H1 (cell line): ENCODE measurements around the gene SCN8A. TPM values are rescaled to one million over a fixed set of nuclear protein-coding genes. Genes with fewer than 3 reads are reported as not detected.

Source experiments
- BCL11A ChIP-seq, 2 experiments: IDR thresholded peaks; one replicate each; pipeline ENCODE4 v1.6.1; 2011; ENCODE audit warnings: low read depth in 2 of 2, low read length in 2 of 2, mild to moderate bottlenecking in 2 of 2
- GABPA ChIP-seq: IDR thresholded peaks from 2 replicates; pipeline ENCODE4 v1.6.1; 2011; ENCODE audit warnings: mild to moderate bottlenecking, low read length, moderate library complexity, borderline replicate concordance; ENCODE audit not compliant: insufficient read depth
- JUND ChIP-seq: IDR thresholded peaks from 2 replicates; pipeline ENCODE4 v1.6.1; 2011; ENCODE audit warnings: mild to moderate bottlenecking, improper control_type of control experiment, low read length
- KDM4A ChIP-seq: IDR thresholded peaks from one replicate; pipeline ENCODE4 v1.7.1; 2012; ENCODE audit warnings: low read depth, mild to moderate bottlenecking, moderate library complexity, low read length, inconsistent platforms; ENCODE audit not compliant: severe bottlenecking
- MAX ChIP-seq: IDR thresholded peaks from 2 replicates; pipeline ENCODE4 v1.6.1; 2012; ENCODE audit warnings: inconsistent platforms
- POLR2A ChIP-seq, 2 experiments: IDR thresholded peaks; 1 replicate in 1 of 2; 2 replicates in 1 of 2; pipeline ENCODE4 v1.6.1; 2011; ENCODE audit warnings: low read depth in 2 of 2, low read length in 2 of 2, mild to moderate bottlenecking in 2 of 2; ENCODE audit errors: control extremely low read depth in 1 of 2
- YY1 ChIP-seq: IDR thresholded peaks from 2 replicates; pipeline ENCODE4 v1.6.1; 2011; ENCODE audit warnings: low read depth, mild to moderate bottlenecking, low read length
- polyA plus RNA-seq, 7 experiments: library from polyadenylated mRNA; depleted of rRNA in 3 of 7; stranded (reverse) in 5 of 7; unstranded in 2 of 7; fragments of >200 nt in 5 of 7; fragments of 200-250 nt in 2 of 7; gene quantifications; 1 replicate in 5 of 7; 2 replicates in 1 of 7; 4 replicates in 1 of 7; pipeline versions ENCODE4 v1.2.1 to v1.2.3, GENCODE V29; 2011 to 2013; ENCODE audit warnings: missing spikeins in 2 of 7, mixed read lengths in 2 of 7
- total RNA-seq: library from RNA; stranded (reverse); fragmentation: NEBNext Ultra II Directional; extraction: Animal tissue kit (Norgen Biotek cat#: 25700); gene quantifications from 2 replicates; pipeline ENCODE4 v1.2.1, GENCODE V29; 2021
- TF ChIP-seq, protein P1 (sequence below): fragments of 300-600 bp; sonication (generic); IDR thresholded peaks from 2 replicates; pipeline ENCODE4 v1.7.1; 2012; ENCODE audit warnings: low read length, moderate library complexity, mild to moderate bottlenecking, inconsistent platforms; ENCODE audit not compliant: insufficient replicate concordance
- TF ChIP-seq, protein P2 (sequence below): IDR thresholded peaks from 2 replicates; pipeline ENCODE4 v1.6.1; 2011; ENCODE audit warnings: low read depth, mild to moderate bottlenecking, low read length; ENCODE audit not compliant: insufficient read depth

Gene SCN8A
- total and polyA plus RNA-seq, 2 of the 8 experiments (the other 6 are each of a cell fraction or from before 2014, with no cell fraction given): 6.3 to 10.7 TPM

DNA sequence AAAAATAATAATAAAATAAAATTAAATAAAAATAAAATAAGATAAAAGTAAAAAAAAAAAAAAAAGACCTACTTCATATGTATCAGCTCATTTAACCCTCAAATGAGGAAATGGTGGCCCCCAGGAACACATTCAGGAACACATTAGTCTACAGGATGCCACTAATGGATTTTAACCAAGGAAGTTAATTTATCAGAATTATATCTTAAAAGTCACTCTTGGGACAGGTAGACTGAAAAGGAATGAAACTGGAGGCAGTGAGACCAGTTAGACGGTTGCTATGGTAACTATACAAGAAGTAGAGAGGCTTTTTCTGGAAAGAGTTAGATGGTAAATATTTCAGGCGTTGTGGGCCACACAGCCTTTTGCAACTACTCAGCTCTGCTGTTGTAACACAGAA lies 54.9 kb downstream of the SCN8A start (continued):
- TF ChIP-seq, protein P1, sequence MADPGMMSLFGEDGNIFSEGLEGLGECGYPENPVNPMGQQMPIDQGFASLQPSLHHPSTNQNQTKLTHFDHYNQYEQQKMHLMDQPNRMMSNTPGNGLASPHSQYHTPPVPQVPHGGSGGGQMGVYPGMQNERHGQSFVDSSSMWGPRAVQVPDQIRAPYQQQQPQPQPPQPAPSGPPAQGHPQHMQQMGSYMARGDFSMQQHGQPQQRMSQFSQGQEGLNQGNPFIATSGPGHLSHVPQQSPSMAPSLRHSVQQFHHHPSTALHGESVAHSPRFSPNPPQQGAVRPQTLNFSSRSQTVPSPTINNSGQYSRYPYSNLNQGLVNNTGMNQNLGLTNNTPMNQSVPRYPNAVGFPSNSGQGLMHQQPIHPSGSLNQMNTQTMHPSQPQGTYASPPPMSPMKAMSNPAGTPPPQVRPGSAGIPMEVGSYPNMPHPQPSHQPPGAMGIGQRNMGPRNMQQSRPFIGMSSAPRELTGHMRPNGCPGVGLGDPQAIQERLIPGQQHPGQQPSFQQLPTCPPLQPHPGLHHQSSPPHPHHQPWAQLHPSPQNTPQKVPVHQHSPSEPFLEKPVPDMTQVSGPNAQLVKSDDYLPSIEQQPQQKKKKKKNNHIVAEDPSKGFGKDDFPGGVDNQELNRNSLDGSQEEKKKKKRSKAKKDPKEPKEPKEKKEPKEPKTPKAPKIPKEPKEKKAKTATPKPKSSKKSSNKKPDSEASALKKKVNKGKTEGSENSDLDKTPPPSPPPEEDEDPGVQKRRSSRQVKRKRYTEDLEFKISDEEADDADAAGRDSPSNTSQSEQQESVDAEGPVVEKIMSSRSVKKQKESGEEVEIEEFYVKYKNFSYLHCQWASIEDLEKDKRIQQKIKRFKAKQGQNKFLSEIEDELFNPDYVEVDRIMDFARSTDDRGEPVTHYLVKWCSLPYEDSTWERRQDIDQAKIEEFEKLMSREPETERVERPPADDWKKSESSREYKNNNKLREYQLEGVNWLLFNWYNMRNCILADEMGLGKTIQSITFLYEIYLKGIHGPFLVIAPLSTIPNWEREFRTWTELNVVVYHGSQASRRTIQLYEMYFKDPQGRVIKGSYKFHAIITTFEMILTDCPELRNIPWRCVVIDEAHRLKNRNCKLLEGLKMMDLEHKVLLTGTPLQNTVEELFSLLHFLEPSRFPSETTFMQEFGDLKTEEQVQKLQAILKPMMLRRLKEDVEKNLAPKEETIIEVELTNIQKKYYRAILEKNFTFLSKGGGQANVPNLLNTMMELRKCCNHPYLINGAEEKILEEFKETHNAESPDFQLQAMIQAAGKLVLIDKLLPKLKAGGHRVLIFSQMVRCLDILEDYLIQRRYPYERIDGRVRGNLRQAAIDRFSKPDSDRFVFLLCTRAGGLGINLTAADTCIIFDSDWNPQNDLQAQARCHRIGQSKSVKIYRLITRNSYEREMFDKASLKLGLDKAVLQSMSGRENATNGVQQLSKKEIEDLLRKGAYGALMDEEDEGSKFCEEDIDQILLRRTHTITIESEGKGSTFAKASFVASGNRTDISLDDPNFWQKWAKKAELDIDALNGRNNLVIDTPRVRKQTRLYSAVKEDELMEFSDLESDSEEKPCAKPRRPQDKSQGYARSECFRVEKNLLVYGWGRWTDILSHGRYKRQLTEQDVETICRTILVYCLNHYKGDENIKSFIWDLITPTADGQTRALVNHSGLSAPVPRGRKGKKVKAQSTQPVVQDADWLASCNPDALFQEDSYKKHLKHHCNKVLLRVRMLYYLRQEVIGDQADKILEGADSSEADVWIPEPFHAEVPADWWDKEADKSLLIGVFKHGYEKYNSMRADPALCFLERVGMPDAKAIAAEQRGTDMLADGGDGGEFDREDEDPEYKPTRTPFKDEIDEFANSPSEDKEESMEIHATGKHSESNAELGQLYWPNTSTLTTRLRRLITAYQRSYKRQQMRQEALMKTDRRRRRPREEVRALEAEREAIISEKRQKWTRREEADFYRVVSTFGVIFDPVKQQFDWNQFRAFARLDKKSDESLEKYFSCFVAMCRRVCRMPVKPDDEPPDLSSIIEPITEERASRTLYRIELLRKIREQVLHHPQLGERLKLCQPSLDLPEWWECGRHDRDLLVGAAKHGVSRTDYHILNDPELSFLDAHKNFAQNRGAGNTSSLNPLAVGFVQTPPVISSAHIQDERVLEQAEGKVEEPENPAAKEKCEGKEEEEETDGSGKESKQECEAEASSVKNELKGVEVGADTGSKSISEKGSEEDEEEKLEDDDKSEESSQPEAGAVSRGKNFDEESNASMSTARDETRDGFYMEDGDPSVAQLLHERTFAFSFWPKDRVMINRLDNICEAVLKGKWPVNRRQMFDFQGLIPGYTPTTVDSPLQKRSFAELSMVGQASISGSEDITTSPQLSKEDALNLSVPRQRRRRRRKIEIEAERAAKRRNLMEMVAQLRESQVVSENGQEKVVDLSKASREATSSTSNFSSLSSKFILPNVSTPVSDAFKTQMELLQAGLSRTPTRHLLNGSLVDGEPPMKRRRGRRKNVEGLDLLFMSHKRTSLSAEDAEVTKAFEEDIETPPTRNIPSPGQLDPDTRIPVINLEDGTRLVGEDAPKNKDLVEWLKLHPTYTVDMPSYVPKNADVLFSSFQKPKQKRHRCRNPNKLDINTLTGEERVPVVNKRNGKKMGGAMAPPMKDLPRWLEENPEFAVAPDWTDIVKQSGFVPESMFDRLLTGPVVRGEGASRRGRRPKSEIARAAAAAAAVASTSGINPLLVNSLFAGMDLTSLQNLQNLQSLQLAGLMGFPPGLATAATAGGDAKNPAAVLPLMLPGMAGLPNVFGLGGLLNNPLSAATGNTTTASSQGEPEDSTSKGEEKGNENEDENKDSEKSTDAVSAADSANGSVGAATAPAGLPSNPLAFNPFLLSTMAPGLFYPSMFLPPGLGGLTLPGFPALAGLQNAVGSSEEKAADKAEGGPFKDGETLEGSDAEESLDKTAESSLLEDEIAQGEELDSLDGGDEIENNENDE: no peak
- no peak for TF ChIP-seq MAX
- TF ChIP-seq YY1: no peak
- TF ChIP-seq GABPA: no peak
- TF ChIP-seq BCL11A (IDR thresholded peaks at IDR 0.05; ENCODE audit: low read depth in 2 of 2, low read length in 2 of 2): no peak
- no peak for TF ChIP-seq POLR2A (IDR thresholded peaks at IDR 0.05; ENCODE audit: control extremely low read depth in 1 of 2, low read depth in 2 of 2, low read length in 2 of 2)
- TF ChIP-seq JUND: no peak
- TF ChIP-seq KDM4A: no peak
- TF ChIP-seq, protein P2, sequence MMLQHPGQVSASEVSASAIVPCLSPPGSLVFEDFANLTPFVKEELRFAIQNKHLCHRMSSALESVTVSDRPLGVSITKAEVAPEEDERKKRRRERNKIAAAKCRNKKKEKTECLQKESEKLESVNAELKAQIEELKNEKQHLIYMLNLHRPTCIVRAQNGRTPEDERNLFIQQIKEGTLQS: no peak
- TF ChIP-seq, all 59 proteins: peak for 0
